IMR-90 (cell line): ENCODE results near the gene COL17A1.

Experiments
- CTCF ChIP-seq: conservative IDR thresholded peaks from 2 replicates; pipeline ENCODE4 v1.5.1; 2012; ENCODE audit warnings: mild to moderate bottlenecking, low read depth, low read length, improper control_type of control experiment
- ELK1 ChIP-seq: fragments of 150-350 bp; IDR thresholded peaks from 2 replicates; pipeline ENCODE4 v1.6.1; 2016; ENCODE audit warnings: low read depth, mild to moderate bottlenecking, low read length, moderate library complexity, borderline replicate concordance
- FOS ChIP-seq: fragments of 150-350 bp; IDR thresholded peaks from 2 replicates; pipeline ENCODE4 v1.6.1; 2016; ENCODE audit warnings: low read depth, low read length
- MAFK ChIP-seq: IDR thresholded peaks from 2 replicates; pipeline ENCODE4 v1.6.1; 2012; ENCODE audit warnings: low read depth, low read length, improper control_type of control experiment
- MAZ ChIP-seq: IDR thresholded peaks from 2 replicates; pipeline ENCODE4 v1.6.1; 2012; ENCODE audit warnings: low read depth, mild to moderate bottlenecking, low read length, improper control_type of control experiment, moderate library complexity, borderline replicate concordance
- MXI1 ChIP-seq: IDR thresholded peaks from 2 replicates; pipeline ENCODE4 v1.6.1; 2012; ENCODE audit warnings: low read depth, mild to moderate bottlenecking, low read length, moderate library complexity, borderline replicate concordance
- POLR2A ChIP-seq: IDR thresholded peaks from 2 replicates; pipeline ENCODE4 v1.6.1; 2012; ENCODE audit warnings: mild to moderate bottlenecking, low read depth, low read length
- RAD21 ChIP-seq: IDR thresholded peaks from 2 replicates; pipeline ENCODE4 v1.6.1; 2012; ENCODE audit warnings: low read length, improper control_type of control experiment
- RCOR1 ChIP-seq: IDR thresholded peaks from 2 replicates; pipeline ENCODE4 v1.6.1; 2012; ENCODE audit warnings: mild to moderate bottlenecking, low read length, improper control_type of control experiment; ENCODE audit not compliant: insufficient replicate concordance
- RFX5 ChIP-seq: IDR thresholded peaks from 2 replicates; pipeline ENCODE4 v1.8.0; 2012; ENCODE audit warnings: low read depth, mild to moderate bottlenecking, low read length, moderate library complexity
- SMC3 ChIP-seq: fragments of 150-350 bp; IDR thresholded peaks from 2 replicates; pipeline ENCODE4 v1.6.1; 2016; ENCODE audit warnings: low read depth, mild to moderate bottlenecking, antibody characterized with exemption, low read length, moderate library complexity
- USF2 ChIP-seq: fragments of 150-350 bp; IDR thresholded peaks from 2 replicates; pipeline ENCODE4 v1.6.1; 2017; ENCODE audit warnings: mild to moderate bottlenecking, antibody characterized with exemption, low read length, low read depth

GRCh38 chr10:104130041-104130440 is 44.4 kb upstream of the COL17A1 start:
- no peak for TF ChIP-seq RAD21
- no peak for TF ChIP-seq CTCF
- TF ChIP-seq SMC3: no peak
- TF ChIP-seq USF2: no peak
- TF ChIP-seq MXI1: no peak
- no peak for TF ChIP-seq RFX5
- no peak for TF ChIP-seq ELK1
- TF ChIP-seq POLR2A: no peak
- no peak for TF ChIP-seq MAFK
- TF ChIP-seq MAZ: no peak
- TF ChIP-seq FOS: no peak
- TF ChIP-seq RCOR1: no peak
